HG03354 (cell line): ENCODE measurements around the gene CPZ.
"Not testable (repeated sequence)": the region's sequence is repeated elsewhere in the genome, so short reads cannot be mapped to it uniquely, and the experiment has no call there.

Source experiments
- ATAC-seq: cut with Tn5 transposase; IDR thresholded peaks from one replicate; pipeline ENCODE4 v1.9.1; 2021; ENCODE audit warnings: mild to moderate bottlenecking; ENCODE audit not compliant: unreplicated experiment, poor library complexity, severe bottlenecking

Gene CPZ

DNA sequence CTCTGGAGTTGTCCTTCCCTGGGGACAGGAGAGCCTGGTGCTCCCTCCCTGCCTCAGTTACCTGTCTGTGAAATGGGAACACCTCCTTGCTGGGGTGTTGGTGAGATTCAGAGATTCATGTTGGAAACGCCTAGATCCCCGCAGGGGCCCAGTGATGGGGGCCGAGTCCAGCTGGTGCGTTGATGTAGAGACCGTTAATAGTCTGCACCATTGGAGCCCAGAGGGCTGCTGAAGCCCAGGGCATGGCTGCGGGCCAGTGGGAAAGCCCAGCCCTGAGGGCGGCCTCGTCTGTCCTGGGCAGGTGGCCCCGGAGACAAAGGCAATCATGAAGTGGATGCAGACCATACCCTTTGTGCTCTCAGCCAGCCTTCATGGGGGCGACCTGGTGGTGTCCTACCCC is 14.4 kb downstream of the CPZ start:
- ATAC-seq: no peak

- no peak for ATAC-seq
Measured at GRCh38 chr4:8607603-8608481, 15.3 kb downstream of the CPZ start.

GRCh38 chr4:8608714-8609391 is 16.3 kb downstream of the CPZ start:
- no peak for ATAC-seq

DNA sequence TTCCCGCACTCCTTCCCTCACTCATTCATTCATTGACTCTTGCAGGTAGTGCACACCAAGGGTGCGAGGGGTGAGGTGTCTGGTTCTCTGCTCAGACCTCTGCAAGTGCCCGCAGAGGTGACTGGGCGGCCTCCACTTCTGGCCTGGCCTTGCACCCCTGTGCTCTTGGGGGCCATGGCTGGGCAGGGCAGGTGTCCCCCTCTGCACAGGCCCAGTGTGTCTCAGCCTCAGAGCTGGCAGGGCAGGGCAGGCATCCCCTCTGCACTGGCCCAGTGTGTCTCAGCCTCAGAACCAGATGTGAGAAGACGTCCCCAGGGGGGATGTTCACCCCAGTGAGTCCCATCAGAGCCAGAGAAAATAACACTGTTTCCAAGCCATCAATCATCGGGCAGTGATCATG is 16.8 kb downstream of the CPZ start:
- ATAC-seq: no peak

DNA sequence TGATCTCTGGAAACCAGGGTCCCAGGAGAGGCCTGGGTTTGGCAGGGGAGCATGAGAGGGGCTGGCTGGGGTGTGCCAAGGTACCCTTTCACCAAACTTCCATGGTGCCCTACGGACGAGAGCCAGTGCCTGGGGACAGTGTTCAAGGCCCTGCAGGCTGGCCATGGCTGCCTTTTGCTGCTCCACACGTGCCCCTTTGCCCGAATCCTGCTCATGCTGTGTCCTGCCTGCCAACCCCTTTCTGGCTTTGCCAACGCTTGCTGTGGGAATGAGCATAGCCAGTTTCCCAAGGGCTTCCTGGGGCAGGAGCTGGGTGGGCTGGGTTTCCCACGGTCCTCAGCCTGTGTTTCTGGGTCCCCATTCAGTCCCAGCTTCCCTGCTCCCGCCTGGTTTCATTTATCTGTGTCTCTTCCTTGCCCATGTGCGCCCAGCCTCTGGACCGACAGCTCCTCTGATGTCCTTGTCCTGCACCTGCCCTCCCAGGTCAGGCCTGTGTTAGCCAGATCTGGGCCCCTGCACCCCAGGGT is 17.3 kb downstream of the CPZ start:
- no peak for ATAC-seq

DNA sequence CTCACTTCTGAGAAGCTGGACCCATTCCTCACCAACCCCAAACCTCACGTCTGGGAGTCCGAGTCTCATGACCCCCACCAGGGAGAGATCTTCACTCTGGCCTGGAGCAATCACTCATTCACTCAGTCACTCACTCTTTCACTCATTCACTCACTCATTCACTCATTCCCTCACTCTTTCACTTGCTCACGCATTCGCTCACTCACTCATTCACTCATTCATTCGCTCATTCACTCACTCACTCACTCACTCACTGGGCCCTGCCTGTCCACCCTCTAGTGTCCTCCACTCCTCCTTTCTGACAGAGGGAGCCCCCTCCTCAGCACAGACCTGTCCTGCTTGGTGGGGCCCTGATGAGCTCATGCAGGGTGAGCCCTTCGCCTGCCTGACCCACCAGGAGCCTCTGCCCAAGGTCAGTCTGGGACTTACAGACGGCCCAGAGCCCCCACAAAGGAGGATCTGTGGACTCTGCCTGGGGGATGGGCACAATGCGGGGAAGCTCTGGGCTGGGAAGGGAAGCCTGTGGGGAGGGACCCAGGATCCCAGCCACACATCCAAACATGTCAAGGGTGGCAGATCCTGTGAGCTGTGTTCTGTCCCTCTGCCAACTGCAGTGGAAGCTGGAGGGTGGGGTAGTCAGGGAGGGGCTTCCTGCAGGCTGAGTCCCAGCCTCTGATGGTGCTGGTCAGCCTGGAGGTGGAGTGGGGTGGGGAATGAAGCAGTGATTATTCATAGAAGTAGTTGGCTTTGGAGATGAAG is 18.5 kb downstream of the CPZ start:
- no peak for ATAC-seq

DNA sequence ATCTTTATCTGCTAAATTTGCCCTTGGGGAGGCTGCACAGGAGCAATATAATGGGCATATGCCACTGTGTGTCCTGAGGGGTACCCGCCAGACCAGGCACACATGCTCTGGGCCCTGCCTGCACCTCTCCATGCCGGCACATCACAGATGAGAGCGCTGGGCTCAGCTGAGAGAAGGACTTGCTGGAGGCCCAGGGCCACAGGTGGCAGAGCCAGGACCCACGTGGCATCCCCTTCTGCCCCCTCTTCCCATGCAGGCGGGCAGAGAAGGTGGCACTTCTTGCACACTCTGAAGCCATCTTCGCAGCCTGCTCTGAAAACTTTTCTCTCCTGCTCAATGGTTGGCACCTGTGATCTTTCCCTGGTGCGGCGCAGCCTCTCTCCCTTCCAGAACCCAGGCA is 20.1 kb downstream of the CPZ start:
- no peak for ATAC-seq

DNA sequence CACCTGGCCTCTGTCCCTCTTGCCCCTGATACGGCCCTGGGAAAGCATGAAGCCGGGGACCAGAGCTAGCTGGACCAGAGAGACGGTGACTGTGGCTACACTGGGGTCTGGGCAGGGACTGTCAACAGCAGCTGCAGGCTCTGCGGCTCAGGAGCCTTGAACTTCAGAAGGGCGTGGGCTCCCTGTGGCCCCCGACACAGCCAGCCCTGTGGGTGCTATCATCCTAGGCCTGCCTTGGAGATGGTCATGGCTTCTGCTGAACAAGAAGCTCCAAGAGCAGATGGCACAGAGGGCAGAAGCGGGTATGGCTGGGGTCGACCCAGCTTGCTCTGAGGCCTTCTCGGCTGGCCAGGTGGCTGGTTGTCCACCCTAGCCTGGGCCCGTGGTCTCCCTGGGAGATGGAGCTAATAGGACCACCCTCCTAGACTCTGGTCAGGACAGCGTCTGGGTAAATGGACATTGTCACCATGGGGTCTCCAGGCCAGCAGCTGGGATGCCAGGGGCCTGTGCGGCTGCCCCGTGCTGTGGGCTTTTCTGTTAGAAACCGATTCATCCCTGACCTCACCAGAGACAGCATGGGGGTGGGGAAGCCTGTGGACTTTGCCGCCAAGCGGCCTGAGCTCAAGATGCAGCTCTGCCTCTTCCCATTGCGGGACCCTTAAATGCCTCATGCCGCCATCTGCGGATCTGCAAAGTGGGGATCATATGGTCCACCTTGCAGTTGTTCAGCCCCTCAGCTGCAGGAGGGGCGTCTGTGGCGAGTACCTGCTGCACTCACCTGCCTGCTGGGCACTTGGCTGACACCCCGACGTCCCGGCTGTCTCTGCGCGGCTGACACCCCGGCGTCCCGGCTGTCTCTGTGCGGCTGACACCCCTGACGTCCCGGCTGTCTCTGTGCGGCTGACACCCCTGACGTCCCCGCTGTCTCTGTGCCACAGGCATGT is 21.1 kb downstream of the CPZ start:
- no peak for ATAC-seq

DNA sequence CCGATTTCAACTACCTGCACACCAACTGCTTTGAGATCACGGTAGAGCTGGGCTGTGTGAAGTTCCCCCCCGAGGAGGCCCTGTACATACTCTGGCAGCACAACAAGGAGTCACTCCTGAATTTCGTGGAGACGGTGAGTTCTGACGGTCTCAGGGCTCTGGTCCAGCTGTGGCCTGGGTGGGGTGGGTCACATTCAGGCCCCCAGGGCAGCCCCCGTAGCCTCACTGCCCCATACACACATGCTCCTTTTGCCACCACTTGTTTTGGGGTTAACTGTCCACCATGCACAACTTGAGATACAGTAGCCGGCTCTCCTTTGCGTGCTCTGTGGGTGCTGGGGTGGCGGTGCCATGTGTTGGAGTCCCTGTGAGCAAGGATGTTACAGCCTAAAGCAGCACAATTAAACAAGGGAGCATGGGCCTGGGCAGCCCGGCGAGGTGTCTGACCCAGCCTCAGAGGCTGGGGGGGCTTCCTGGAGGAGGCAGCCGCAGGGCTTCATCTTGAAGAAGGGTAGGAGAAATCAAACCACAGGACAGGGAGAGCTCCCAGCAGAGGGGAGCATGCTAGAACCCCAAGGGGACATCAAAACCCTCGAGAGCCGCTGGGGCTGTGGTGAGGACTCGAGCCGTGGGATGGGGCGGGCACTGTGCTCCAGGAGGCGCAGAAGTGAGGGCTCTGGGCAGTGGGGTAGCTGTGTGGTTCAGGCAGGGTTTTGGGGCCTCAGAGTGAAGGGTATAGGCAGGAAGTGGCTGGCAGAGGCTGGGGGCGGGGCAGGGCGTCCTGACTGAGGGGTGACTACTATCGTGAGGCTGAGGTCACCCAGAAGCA is 22.0 kb downstream of the CPZ start:
- no peak for ATAC-seq

DNA sequence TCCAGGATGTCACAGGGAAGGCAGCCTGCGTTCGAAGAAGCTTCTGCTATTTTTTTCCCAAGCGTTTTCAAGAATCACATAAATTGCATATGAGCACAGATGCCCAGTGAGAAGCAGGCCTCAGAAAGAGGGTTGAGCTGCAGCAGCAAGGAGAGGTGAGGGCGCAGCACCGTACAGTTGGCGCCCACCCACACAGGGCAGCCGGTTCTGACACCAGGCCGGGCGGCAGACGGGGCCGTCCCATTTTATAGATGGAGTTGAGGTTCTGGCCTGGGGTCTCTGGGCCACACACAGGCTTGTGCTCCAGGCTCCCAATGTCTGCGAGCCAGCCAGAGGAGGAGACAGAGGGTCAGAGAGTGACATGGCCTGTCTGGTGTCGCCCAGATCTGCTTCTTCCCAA is 22.8 kb downstream of the CPZ start:
- ATAC-seq: no peak

DNA sequence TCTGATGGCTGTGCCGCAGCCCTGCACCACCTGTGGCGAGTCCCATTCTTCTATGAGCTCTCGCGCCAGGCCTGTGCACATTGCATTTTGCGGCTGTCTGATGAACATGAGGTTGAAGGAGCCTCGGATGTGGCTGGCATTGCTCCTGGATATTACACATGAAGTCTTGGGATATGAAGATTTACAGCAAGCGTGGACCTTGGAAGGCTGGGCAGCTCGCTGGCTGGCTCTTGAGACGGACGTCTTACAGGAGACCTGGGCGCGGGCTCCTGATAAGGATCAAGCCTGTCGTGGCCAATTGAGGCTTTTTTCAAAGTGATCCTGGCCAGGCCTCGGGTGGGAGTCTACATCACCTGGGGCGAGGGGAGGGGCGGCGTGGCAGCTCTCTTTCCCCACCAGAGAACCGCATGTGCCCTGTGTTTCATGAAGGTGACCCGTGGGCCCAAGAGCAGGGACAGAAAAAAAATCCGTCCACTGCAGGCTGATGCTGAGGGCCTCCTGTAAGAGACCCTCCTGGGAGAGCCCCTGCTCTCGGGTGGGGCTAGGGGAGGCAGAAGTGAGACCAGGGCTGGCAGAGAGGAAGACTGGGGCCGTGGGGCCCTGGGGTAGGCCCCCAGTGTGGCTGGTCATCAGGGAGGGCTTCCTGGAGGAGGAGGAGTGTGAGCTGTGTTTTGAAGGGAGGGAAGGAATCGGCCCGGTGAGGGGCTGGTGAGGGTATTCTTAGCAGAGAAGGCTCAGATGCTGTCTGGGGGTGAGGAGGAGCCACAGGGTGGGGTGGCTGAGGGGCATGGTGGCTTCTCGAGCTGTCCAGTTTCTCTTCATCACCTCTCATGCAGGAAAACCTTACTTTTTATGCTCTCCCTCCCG is 23.6 kb downstream of the CPZ start:
- ATAC-seq: no peak

DNA sequence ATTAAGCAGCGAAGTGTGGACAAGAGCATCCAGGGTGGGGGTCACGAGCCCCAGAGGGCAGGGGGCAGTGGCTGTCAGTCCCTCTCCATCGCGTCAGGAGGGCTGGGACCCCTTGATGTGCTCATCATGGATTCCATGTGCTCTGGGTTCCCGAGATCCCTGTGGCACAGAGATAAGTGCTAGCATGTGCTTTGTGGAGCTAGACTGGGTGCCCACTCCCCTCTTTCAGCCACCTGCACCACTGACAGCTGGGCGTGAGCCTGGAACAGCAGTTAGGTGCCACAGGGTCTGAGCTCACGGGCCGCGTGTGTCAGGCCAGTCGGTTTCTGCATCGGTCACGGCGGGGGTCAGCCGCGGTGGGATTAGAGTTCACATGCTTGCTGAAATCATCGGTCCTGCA is 24.3 kb downstream of the CPZ start:
- ATAC-seq: no peak

- no peak for ATAC-seq
Measured at GRCh38 chr4:8617486-8618040, 25.0 kb downstream of the CPZ start.

DNA sequence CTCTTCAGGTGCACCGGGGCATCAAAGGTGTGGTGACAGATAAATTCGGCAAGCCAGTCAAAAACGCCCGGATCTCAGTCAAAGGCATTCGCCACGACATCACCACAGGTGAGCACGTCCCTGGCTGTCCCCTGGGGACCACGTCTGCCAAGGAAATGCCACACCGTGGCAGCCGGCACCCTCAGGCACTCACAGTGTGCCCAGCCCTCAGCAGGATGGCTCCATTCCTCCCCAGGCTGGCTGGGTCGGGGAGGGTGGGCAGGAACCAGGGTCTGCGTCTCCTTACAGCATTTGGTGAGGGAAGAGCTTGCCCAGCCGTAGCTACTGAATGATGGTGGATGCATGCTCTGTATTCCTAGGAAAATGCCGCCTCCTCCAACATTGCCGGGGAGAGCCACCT is 25.9 kb downstream of the CPZ start:
- ATAC-seq: no peak

DNA sequence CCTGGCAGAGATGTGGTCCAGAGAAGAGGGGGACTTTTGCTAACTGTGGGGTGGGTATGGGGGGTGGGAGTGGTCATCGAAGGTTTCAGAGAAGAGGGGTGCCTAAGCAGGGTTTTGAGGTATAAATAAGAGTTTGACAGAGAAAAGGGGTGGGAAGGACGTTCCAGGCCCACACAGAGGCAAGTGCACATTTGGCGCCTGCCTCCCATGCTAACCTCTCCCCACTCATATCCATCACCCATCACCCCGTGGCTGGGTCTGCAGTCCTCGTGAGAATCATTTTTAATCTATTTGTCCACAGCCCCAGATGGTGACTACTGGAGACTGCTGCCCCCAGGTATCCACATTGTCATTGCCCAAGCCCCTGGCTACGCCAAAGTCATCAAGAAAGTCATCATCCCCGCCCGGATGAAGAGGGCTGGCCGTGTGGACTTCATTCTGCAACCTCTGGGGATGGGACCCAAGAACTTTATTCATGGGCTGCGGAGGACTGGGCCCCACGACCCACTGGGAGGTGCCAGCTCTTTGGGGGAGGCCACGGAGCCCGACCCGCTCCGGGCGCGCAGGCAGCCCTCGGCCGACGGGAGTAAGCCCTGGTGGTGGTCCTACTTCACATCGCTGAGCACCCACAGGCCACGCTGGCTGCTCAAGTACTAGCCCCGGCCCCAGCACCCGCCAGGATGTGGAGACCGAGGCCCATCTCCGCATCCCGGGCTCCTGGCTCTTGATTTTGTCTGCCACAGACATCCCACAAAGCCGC is 26.6 kb downstream of the CPZ start:
- ATAC-seq: no peak

GRCh38 chr4:8621135-8621534 is 28.6 kb downstream of the CPZ start:
- not testable (repeated sequence) for ATAC-seq
